NT2/D1 (cell line): ENCODE results near the gene KRT39.

Source experiments
- SUZ12 ChIP-seq: IDR thresholded peaks from 2 replicates; pipeline ENCODE4 v1.6.1; 2011; ENCODE audit not compliant: insufficient read length, insufficient read depth; ENCODE audit errors: extremely low read depth
- YY1 ChIP-seq: IDR thresholded peaks from 2 replicates; pipeline ENCODE4 v1.6.1; 2011; ENCODE audit not compliant: insufficient read length, insufficient read depth
- ZNF274 ChIP-seq: IDR thresholded peaks from 2 replicates; pipeline ENCODE4 v1.6.1; 2011; ENCODE audit warnings: mild to moderate bottlenecking, low read depth, low read length

GRCh38 chr17:41002814-41003213 is 36.1 kb upstream of the KRT39 start:
- TF ChIP-seq SUZ12 (no peak), YY1 (no peak), ZNF274 (no peak)
